ENCODE data around the gene HMGB4.

DNA sequence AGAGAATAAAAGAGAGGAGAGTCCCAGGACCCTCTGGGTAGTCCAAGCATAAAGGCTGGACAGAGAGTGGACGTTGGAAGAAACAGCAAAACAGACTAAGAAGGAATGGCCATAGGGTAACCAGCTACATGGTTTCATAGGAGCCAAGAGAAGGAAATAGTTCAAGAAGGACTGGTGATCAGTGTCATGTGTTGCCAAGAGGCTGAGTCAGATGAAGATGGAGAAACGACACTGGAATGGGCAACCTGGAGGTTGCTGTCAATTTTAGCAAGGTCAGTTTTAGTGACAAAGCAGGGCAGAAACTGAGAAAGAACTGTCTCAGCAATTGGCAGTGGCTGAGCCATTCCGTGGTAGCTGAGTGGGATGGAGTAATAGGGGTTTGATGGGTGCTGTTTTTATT lies 41.4 kb downstream of the HMGB4 start:
- no peak for TF ChIP-seq EP300 (IDR thresholded peaks at IDR 0.05; ENCODE audit: borderline replicate concordance in 1 of 2, low read depth in 1 of 2, low read length in 1 of 2)
- TF ChIP-seq, protein P1, sequence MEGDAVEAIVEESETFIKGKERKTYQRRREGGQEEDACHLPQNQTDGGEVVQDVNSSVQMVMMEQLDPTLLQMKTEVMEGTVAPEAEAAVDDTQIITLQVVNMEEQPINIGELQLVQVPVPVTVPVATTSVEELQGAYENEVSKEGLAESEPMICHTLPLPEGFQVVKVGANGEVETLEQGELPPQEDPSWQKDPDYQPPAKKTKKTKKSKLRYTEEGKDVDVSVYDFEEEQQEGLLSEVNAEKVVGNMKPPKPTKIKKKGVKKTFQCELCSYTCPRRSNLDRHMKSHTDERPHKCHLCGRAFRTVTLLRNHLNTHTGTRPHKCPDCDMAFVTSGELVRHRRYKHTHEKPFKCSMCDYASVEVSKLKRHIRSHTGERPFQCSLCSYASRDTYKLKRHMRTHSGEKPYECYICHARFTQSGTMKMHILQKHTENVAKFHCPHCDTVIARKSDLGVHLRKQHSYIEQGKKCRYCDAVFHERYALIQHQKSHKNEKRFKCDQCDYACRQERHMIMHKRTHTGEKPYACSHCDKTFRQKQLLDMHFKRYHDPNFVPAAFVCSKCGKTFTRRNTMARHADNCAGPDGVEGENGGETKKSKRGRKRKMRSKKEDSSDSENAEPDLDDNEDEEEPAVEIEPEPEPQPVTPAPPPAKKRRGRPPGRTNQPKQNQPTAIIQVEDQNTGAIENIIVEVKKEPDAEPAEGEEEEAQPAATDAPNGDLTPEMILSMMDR (IDR thresholded peaks at IDR 0.05), result no peak
- TF ChIP-seq CHD2 (IDR thresholded peaks at IDR 0.05; ENCODE audit: low read length, partially characterized antibody), result no peak
- TF ChIP-seq, protein P2, sequence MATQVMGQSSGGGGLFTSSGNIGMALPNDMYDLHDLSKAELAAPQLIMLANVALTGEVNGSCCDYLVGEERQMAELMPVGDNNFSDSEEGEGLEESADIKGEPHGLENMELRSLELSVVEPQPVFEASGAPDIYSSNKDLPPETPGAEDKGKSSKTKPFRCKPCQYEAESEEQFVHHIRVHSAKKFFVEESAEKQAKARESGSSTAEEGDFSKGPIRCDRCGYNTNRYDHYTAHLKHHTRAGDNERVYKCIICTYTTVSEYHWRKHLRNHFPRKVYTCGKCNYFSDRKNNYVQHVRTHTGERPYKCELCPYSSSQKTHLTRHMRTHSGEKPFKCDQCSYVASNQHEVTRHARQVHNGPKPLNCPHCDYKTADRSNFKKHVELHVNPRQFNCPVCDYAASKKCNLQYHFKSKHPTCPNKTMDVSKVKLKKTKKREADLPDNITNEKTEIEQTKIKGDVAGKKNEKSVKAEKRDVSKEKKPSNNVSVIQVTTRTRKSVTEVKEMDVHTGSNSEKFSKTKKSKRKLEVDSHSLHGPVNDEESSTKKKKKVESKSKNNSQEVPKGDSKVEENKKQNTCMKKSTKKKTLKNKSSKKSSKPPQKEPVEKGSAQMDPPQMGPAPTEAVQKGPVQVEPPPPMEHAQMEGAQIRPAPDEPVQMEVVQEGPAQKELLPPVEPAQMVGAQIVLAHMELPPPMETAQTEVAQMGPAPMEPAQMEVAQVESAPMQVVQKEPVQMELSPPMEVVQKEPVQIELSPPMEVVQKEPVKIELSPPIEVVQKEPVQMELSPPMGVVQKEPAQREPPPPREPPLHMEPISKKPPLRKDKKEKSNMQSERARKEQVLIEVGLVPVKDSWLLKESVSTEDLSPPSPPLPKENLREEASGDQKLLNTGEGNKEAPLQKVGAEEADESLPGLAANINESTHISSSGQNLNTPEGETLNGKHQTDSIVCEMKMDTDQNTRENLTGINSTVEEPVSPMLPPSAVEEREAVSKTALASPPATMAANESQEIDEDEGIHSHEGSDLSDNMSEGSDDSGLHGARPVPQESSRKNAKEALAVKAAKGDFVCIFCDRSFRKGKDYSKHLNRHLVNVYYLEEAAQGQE (IDR thresholded peaks at IDR 0.05; ENCODE audit: low read depth, low read length), result no peak
- TF ChIP-seq POLR2AphosphoS5 (IDR thresholded peaks at IDR 0.05; ENCODE audit: low read depth, low read length), result no peak

All from SK-N-SH (cell line).